ENCODE data around the gene ITGA5.

GRCh38 chr12:54444206-54444605 lies 25.1 kb upstream of the ITGA5 start:
- TF ChIP-seq CTCF (IDR thresholded peaks at IDR 0.05) (no peak), POLR2AphosphoS5 (IDR thresholded peaks at IDR 0.05) (peak; percentile 84), POLR2A (IDR thresholded peaks at IDR 0.05) (no peak)

All from prostate gland (tissue), 2 donors.